Tibial nerve (tissue), 4 donors: Measurements from ENCODE around the gene SENP1. TPM values are rescaled to one million over a fixed set of nuclear protein-coding genes. Genes with fewer than 3 reads are reported as not detected.

Source experiments
- DNase-seq, 2 donors: peaks; one replicate each; pipeline ENCODE4 v3.0.0-alpha.2; 2019; ENCODE audit warnings: low spot score in 2 of 2
- H3K27ac ChIP-seq, 4 donors: fragments of 200-600 bp; sonication (generic) in 3 of 4; one replicate each; pipeline ENCODE4 v1.5.1; 2017 to 2019; ENCODE audit warnings: mild to moderate bottlenecking in 1 of 4
- H3K27me3 ChIP-seq, 2 donors: fragments of 200-600 bp; sonication (generic) in 1 of 2; one replicate each; pipeline versions ENCODE4 v1.5.1 to v1.6.0; 2017 to 2019
- H3K36me3 ChIP-seq, 3 donors: fragments of 200-600 bp; sonication (generic); one replicate each; pipeline ENCODE4 v1.5.1; 2018 to 2019
- H3K4me1 ChIP-seq, 4 donors: fragments of 200-600 bp; sonication (generic) in 3 of 4; one replicate each; pipeline ENCODE4 v1.5.1; 2017 to 2019
- H3K4me3 ChIP-seq, 4 donors: fragments of 200-600 bp; sonication (generic) in 3 of 4; one replicate each; pipeline ENCODE4 v1.5.1; 2017 to 2019; ENCODE audit warnings: mild to moderate bottlenecking in 1 of 4, moderate library complexity in 1 of 4
- H3K9me3 ChIP-seq, 4 donors: fragments of 200-600 bp; sonication (generic) in 3 of 4; one replicate each; pipeline ENCODE4 v1.5.1; 2017 to 2019
- CTCF ChIP-seq, 5 experiments: fragments of 200-600 bp in 3 of 5; fragments of 450-650 bp in 2 of 5; sonication (generic) in 3 of 5; IDR thresholded peaks; one replicate each; pipeline ENCODE4 v1.5.1; 2016 to 2019; ENCODE audit warnings: antibody characterized with exemption in 5 of 5, mild to moderate bottlenecking in 3 of 5, moderate library complexity in 2 of 5
- EP300 ChIP-seq, 2 donors: sonication (generic); formaldehyde crosslinking; IDR thresholded peaks; one replicate each; pipeline ENCODE4 v1.6.1; 2017; ENCODE audit warnings: antibody characterized with exemption in 2 of 2, mild to moderate bottlenecking in 1 of 2
- POLR2A ChIP-seq, 2 donors: fragments of 450-650 bp; IDR thresholded peaks; one replicate each; pipeline ENCODE4 v1.6.1; 2017; ENCODE audit warnings: antibody characterized with exemption in 2 of 2, mild to moderate bottlenecking in 2 of 2, moderate library complexity in 2 of 2
- WGBS, 2 donors: methylation state at CpG; one replicate each; pipeline ENCODE4 v1.1.5; 2018; 5-methylcytosine and 5-hydroxymethylcytosine counted together
- total RNA-seq, 4 donors: library from RNA; depleted of rRNA; stranded (reverse); fragments of >200 nt; gene quantifications; one replicate each; pipeline ENCODE4 v1.1.0, GENCODE V29; 2016

The SENP1 gene
- total RNA-seq, 4 donors from 2014 or later: 14.7 to 40.0 (median 21.1) TPM

- Histone ChIP-seq H3K9me3 (no peaks in the 10 kb centered on the region), H3K4me1 (no peaks in the 10 kb centered on the region), H3K27me3 (peaks cover 0 to 16% of the 10 kb centered on the region in 2 donors), H3K27ac (no peak overlapping the region), H3K4me3 (no peak overlapping the region), H3K36me3 (no peaks in the 10 kb centered on the region)
- no peak for DNase-seq
- WGBS, 2 donors: 36 to 75% methylated on average over 1 of the region's 1 CpG
- no peak for TF ChIP-seq EP300 (IDR thresholded peaks at IDR 0.05)
- no peak for TF ChIP-seq CTCF (IDR thresholded peaks at IDR 0.05)
- TF ChIP-seq POLR2A (IDR thresholded peaks at IDR 0.05): no peak
Observed at GRCh38 chr12:48015129-48015528, 90.8 kb downstream of the SENP1 start.

GRCh38 chr12:48013287-48013686, 92.6 kb downstream of the SENP1 start:
- Histone ChIP-seq H3K4me1 (no peaks in the 10 kb centered on the region), H3K36me3 (no peaks in the 10 kb centered on the region), H3K9me3 (no peaks in the 10 kb centered on the region), H3K27ac (no peak overlapping the region), H3K27me3 (peaks cover 0 to 32% of the 10 kb centered on the region in 2 donors), H3K4me3 (no peak overlapping the region)
- WGBS, 2 donors: 77 to 83% methylated on average over 2 of the region's 2 CpGs
- no peak for TF ChIP-seq POLR2A (IDR thresholded peaks at IDR 0.05)
- no peak for TF ChIP-seq CTCF (IDR thresholded peaks at IDR 0.05)
- TF ChIP-seq EP300 (IDR thresholded peaks at IDR 0.05): no peak
- no peak for DNase-seq

- TF ChIP-seq POLR2A (IDR thresholded peaks at IDR 0.05): no peak
- no peak for TF ChIP-seq CTCF (IDR thresholded peaks at IDR 0.05)
- TF ChIP-seq EP300 (IDR thresholded peaks at IDR 0.05): no peak
- Histone ChIP-seq H3K4me1 (no peaks in the 10 kb centered on the region), H3K36me3 (no peaks in the 10 kb centered on the region), H3K9me3 (no peaks in the 10 kb centered on the region), H3K4me3 (no peak overlapping the region), H3K27ac (no peak overlapping the region), H3K27me3 (peaks cover 0 to 40% of the 10 kb centered on the region in 2 donors)
- no peak for DNase-seq
- 67 to 70% methylated on average over 8 of the region's 8 CpGs for WGBS, 2 donors
Observed at GRCh38 chr12:48012070-48012469, 93.8 kb downstream of the SENP1 start.

GRCh38 chr12:48010366-48010970, 95.4 kb downstream of the SENP1 start:
- Histone ChIP-seq H3K9me3 (no peaks in the 10 kb centered on the region), H3K4me1 (no peaks in the 10 kb centered on the region), H3K4me3 (no peak overlapping the region), H3K27me3 (peaks cover 0 to 50% of the 10 kb centered on the region in 2 donors), H3K36me3 (no peaks in the 10 kb centered on the region), H3K27ac (no peak overlapping the region)
- DNase-seq: no peak
- TF ChIP-seq CTCF (IDR thresholded peaks at IDR 0.05) (no peak), POLR2A (IDR thresholded peaks at IDR 0.05) (no peak), EP300 (IDR thresholded peaks at IDR 0.05) (no peak)
- WGBS, 2 donors: 60 to 65% methylated on average over 7 of the region's 7 CpGs

- peaks cover 0 to 60% of the 10 kb centered on the region in 2 donors for H3K27me3 ChIP-seq
- no peak overlapping the region for H3K4me3 ChIP-seq
- H3K36me3 ChIP-seq: no peaks in the 10 kb centered on the region
- no peaks in the 10 kb centered on the region for H3K9me3 ChIP-seq
- H3K4me1 ChIP-seq: peaks cover 0 to 9% (median 4%) of the 10 kb centered on the region in 4 donors
- TF ChIP-seq POLR2A (IDR thresholded peaks at IDR 0.05): no peak
- no peak for TF ChIP-seq CTCF (IDR thresholded peaks at IDR 0.05)
- TF ChIP-seq EP300 (IDR thresholded peaks at IDR 0.05): no peak
- WGBS, 2 donors: 86 to 87% methylated on average over 1 of the region's 1 CpG
- no peak for DNase-seq
- H3K27ac ChIP-seq: no peak overlapping the region
Observed at GRCh38 chr12:48009471-48009870, 96.4 kb downstream of the SENP1 start.
